ENCODE data around the gene ARHGAP15. TPM values are rescaled to one million over a fixed set of nuclear protein-coding genes. Genes with fewer than 3 reads are reported as not detected.

Gene ARHGAP15
- total RNA-seq, 2 donors from 2014 or later, result 11.0 to 11.8 TPM

- no peak for TF ChIP-seq CTCF (IDR thresholded peaks at IDR 0.05)
- no peaks in the 10 kb centered on the region for H3K27me3 ChIP-seq (replicated peaks; ENCODE audit: insufficient read depth)
- no peak for ATAC-seq (ENCODE audit: insufficient number of reproducible peaks, low FRiP score, low read depth)
Measured at GRCh38 chr2:143254110-143254509, 124.9 kb downstream of the ARHGAP15 start.

GRCh38 chr2:143255086-143255485 is 125.9 kb downstream of the ARHGAP15 start:
- Histone ChIP-seq H3K27me3 (replicated peaks; ENCODE audit: insufficient read depth) (no peaks in the 10 kb centered on the region), H3K4me3 (no peak overlapping the region), H3K27ac (no peak overlapping the region), H3K4me1 (ENCODE audit: control insufficient read depth in 1 of 2, low read depth in 2 of 2) (no peaks in the 10 kb centered on the region), H3K36me3 (no peaks in the 10 kb centered on the region), H3K9me3 (no peaks in the 10 kb centered on the region)
- no peak for TF ChIP-seq CTCF (IDR thresholded peaks at IDR 0.05)
- no peak for ATAC-seq (ENCODE audit: insufficient number of reproducible peaks, low FRiP score, low read depth)
- no peak for DNase-seq (ENCODE audit: low spot score)

More at GRCh38 chr2:143254110-143254509, 124.9 kb downstream of the ARHGAP15 start:
- no peak overlapping the region for H3K4me3 ChIP-seq
- no peaks in the 10 kb centered on the region for H3K9me3 ChIP-seq
- no peak for DNase-seq (ENCODE audit: low spot score)
- no peak overlapping the region for H3K27ac ChIP-seq
- H3K36me3 ChIP-seq, result no peaks in the 10 kb centered on the region
- no peaks in the 10 kb centered on the region for H3K4me1 ChIP-seq (ENCODE audit: control insufficient read depth in 1 of 2, low read depth in 2 of 2)

GRCh38 chr2:143255899-143256298 is 126.7 kb downstream of the ARHGAP15 start:
- Histone ChIP-seq H3K27ac (no peak overlapping the region), H3K27me3 (replicated peaks; ENCODE audit: insufficient read depth) (no peaks in the 10 kb centered on the region), H3K4me1 (ENCODE audit: control insufficient read depth in 1 of 2, low read depth in 2 of 2) (no peaks in the 10 kb centered on the region), H3K9me3 (no peaks in the 10 kb centered on the region), H3K36me3 (no peaks in the 10 kb centered on the region), H3K4me3 (no peak overlapping the region)
- ATAC-seq (ENCODE audit: insufficient number of reproducible peaks, low FRiP score, low read depth), result no peak
- DNase-seq (ENCODE audit: low spot score), result no peak
- TF ChIP-seq CTCF (IDR thresholded peaks at IDR 0.05), result no peak

GRCh38 chr2:143258126-143258892 is 129.1 kb downstream of the ARHGAP15 start:
- no peak for ATAC-seq (ENCODE audit: insufficient number of reproducible peaks, low FRiP score, low read depth)
- no peaks in the 10 kb centered on the region for H3K4me1 ChIP-seq (ENCODE audit: control insufficient read depth in 1 of 2, low read depth in 2 of 2)
- TF ChIP-seq CTCF (IDR thresholded peaks at IDR 0.05), result no peak

GRCh38 chr2:143259368-143259958 is 130.2 kb downstream of the ARHGAP15 start:
- no peak overlapping the region for H3K27ac ChIP-seq
- H3K4me1 ChIP-seq (ENCODE audit: control insufficient read depth in 1 of 2, low read depth in 2 of 2), result peaks cover 0 to 7% of the 10 kb centered on the region in 2 donors
- no peaks in the 10 kb centered on the region for H3K36me3 ChIP-seq
- peak; percentile 28 for DNase-seq (ENCODE audit: low spot score)
- peak overlapping the region; percentile 47 for H3K4me3 ChIP-seq
- no peaks in the 10 kb centered on the region for H3K27me3 ChIP-seq (replicated peaks; ENCODE audit: insufficient read depth)
- no peaks in the 10 kb centered on the region for H3K9me3 ChIP-seq
- peak; percentile 72 for TF ChIP-seq CTCF (IDR thresholded peaks at IDR 0.05)
- ATAC-seq (ENCODE audit: insufficient number of reproducible peaks, low FRiP score, low read depth), result no peak

More at GRCh38 chr2:143258126-143258892, 129.1 kb downstream of the ARHGAP15 start:
- Histone ChIP-seq H3K4me3 (no peak overlapping the region), H3K36me3 (no peaks in the 10 kb centered on the region), H3K27ac (no peak overlapping the region), H3K9me3 (no peaks in the 10 kb centered on the region), H3K27me3 (replicated peaks; ENCODE audit: insufficient read depth) (no peaks in the 10 kb centered on the region)
- DNase-seq (ENCODE audit: low spot score), result no peak

All from thoracic aorta (tissue), 2 donors.